GM12892 (cell line): Measurements from ENCODE around the gene SIK2.
A peak's percentile ranks its signal among the peaks of the same experiment; 100 is the strongest.

Experiments used
- DNase-seq: peaks from one replicate; pipeline ENCODE4 v3.0.0; 2011; ENCODE audit not compliant: insufficient read length
- FAIRE-seq: peaks from 2 replicates; lab custom pipeline; 2011; peaks lifted over from hg19 to GRCh38; lab: Jason Lieb, UNC
- POLR2A ChIP-seq: IDR thresholded peaks from 2 replicates; pipeline ENCODE4 v1.6.1; 2011; ENCODE audit warnings: low read depth, low read length, control low read depth
- POLR2AphosphoS5 ChIP-seq: IDR thresholded peaks from 2 replicates; pipeline ENCODE4 v1.6.1; 2011; ENCODE audit warnings: low read depth, low read length, control low read depth
- TAF1 ChIP-seq: IDR thresholded peaks from 2 replicates; pipeline ENCODE4 v1.6.1; 2011; ENCODE audit warnings: low read depth, mild to moderate bottlenecking, control low read depth, low read length, borderline replicate concordance

SIK2 gene

DNA sequence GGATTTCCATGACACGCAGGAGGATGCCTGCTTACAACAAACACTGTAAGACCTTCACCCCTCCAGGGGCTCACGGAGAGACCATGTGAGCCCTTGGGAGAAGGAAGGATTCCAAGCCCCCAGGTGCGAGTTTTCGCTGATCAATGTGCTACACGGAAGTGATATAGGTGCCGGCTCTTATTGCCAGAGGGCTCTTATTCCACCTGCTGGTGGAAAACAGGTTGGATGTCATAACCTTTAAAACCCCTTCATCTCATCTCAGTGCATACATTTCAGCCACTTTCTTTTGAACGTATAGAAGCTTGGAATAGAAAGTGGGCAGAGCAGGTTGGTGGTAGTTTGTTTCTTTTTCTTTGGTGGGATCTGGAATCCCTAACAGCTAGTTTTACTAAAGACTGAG lies 35.9 kb upstream of the SIK2 start:
- no peak for DNase-seq
- TF ChIP-seq POLR2AphosphoS5 (no peak), TAF1 (no peak), POLR2A (no peak)
- no peak for FAIRE-seq

DNA sequence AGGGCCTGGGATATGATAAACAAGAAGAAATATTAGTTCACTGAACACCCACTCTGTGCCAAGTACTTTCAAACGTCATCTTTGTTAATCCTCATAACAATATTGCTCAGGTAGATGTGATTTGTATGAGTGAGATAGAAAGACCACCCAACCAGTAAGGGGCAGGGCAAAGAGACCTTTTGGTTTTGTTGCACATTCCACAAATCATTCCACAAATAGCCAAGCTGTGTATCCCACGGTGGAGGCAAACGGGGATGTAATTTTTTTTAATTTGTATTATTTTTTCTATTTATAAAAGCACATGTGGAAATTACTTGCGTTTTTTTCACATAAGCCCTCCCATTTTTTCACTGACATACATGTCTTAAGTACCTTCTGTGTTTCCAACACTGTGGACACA lies 32.8 kb upstream of the SIK2 start:
- TF ChIP-seq POLR2AphosphoS5 (no peak), TAF1 (no peak), POLR2A (no peak)
- FAIRE-seq, result no peak
- no peak for DNase-seq

DNA sequence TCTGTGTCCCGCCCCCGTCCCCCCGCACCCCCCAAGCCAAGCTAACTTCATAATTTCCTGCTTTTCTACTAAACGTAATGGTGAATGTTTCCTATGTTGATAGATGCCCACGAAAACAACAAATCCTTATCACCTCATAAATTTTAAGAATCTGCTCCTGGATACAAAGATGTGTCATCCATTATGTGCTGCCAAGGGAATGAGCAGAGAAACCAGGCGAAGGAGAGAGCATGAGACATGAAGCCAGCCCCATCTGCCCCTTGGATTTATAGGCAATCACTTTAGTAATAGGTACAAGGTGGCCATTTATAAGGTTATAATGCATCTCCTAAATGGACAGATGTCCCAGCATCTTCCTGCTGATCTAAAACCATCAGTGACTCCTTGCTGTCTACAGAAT lies 31.5 kb upstream of the SIK2 start:
- no peak for DNase-seq
- FAIRE-seq, result peak; percentile 61
- TF ChIP-seq POLR2A (no peak), TAF1 (no peak), POLR2AphosphoS5 (no peak)

DNA sequence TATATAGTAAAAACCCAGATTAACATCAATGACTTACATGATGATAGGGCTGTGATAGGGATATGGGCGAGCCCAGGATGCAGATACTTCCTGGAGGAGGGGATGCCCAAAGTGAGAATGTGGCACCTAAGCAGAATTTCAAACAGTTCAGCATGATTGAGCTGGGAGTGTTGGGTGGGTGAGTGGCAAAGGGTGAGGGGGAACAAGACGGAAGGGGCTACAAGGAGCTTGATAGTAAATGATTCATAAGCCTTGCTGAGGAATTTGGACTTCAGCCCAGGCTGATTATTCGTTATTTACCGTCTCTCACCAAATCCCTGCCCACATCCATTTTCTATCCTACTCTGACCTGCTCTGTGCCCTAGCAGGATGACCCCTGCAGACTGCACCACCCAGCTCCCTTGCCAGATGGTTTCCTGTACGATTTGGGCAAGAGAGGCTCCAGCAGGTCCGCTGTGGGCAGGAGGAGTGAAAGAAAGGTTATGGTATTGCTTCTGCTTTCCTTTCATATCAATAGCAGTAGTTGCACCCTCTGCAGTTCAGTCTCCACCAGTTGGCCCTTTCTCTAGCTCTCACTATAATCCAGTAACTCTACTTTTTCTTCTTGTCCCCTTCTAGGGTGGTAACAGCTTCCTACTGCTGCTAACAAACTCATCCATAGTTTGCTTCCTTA lies 30.3 kb upstream of the SIK2 start:
- FAIRE-seq (peak; percentile 76), DNase-seq (no peak)
- TF ChIP-seq POLR2A (no peak), TAF1 (no peak), POLR2AphosphoS5 (no peak)

GRCh38 chr11:111572581-111572980 lies 29.7 kb upstream of the SIK2 start:
- no peak for TF ChIP-seq POLR2A
- no peak for TF ChIP-seq POLR2AphosphoS5
- TF ChIP-seq TAF1, result no peak

DNA sequence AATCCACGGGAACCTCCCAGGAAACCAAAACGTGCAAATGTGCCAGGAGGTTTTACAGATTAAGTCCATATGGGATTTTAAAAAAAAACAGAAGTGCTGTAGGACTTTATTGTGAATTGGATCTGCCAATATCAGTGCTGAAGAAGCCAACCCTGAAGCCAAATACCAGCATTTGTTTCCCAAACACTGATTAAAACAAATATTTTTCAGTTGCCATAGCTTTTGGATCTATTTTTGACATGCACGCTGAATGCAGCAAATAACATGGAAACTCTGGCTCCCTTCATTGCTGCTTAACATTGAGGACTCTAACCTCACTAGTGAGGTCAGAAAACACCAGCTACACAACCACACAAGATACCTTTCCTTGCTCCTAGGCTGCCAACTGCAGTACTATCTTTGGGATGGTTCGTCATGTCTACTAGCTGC lies 28.4 kb upstream of the SIK2 start:
- peak; percentile 68 for FAIRE-seq
- TF ChIP-seq TAF1 (no peak), POLR2AphosphoS5 (no peak), POLR2A (no peak)
- DNase-seq, result no peak

More at GRCh38 chr11:111572581-111572980, 29.7 kb upstream of the SIK2 start:
- FAIRE-seq (peak; percentile 33), DNase-seq (no peak)

GRCh38 chr11:111574373-111575225 lies 27.6 kb upstream of the SIK2 start:
- TF ChIP-seq POLR2AphosphoS5, result no peak
- TF ChIP-seq TAF1, result no peak
- TF ChIP-seq POLR2A, result no peak
- FAIRE-seq, result peak; percentile 85
- DNase-seq, result no peak

GRCh38 chr11:111575740-111576139 lies 26.5 kb upstream of the SIK2 start:
- TF ChIP-seq POLR2A (no peak), TAF1 (no peak)
- DNase-seq (no peak), FAIRE-seq (no peak)

DNA sequence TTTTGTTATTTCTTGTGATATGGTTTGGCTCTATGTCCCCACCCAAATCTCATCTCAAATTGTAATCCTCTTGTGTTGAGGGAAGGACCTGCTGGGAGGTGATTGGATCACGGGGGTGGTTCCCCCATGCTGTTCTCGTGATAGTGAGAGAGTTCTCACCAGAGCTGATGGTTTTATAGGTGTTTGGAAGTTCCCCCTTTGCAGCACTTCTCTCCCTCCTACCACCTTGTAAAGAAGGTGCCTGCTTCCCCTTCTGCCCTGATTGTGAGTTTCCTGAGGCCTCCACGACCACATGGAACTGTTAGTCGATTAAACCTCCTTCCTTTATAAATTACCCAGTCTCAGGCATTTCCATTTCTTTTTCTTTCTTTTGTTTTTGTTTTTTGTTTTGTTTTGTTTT lies 24.4 kb upstream of the SIK2 start:
- FAIRE-seq, result no peak
- TF ChIP-seq POLR2A (no peak), POLR2AphosphoS5 (no peak), TAF1 (no peak)

GRCh38 chr11:111581341-111581740 lies 20.9 kb upstream of the SIK2 start:
- DNase-seq (no peak), FAIRE-seq (no peak)
- no peak for TF ChIP-seq POLR2AphosphoS5

More for the DNA sequence above, 24.4 kb upstream of the SIK2 start:
- no peak for DNase-seq

GRCh38 chr11:111582163-111582562 lies 20.1 kb upstream of the SIK2 start:
- DNase-seq (no peak), FAIRE-seq (peak; percentile 84)
- TF ChIP-seq TAF1, result no peak
- TF ChIP-seq POLR2AphosphoS5, result no peak
- no peak for TF ChIP-seq POLR2A

- no peak for TF ChIP-seq POLR2AphosphoS5
- TF ChIP-seq TAF1, result no peak
- TF ChIP-seq POLR2A, result no peak
- no peak for FAIRE-seq
Measured at GRCh38 chr11:111582881-111583280, 19.4 kb upstream of the SIK2 start.

DNA sequence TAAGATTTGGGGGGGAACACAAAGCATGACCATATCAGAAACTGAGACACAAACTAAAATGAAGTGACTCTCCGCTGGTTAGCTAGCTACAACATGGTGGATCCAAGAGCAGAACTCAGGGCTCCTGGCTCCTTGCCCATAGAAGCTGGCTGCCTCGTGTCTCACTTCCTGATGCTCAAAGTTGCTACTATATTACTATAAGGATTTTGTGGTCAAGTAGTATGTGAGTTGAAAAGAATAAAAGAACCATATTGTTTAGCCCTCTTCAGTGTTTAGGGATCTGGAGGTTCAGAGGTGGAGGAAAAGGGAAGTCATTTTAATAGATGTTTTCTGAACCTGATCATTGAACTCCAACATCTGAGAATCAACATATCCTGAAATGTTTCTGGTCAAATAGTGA lies 16.9 kb upstream of the SIK2 start:
- TF ChIP-seq POLR2A (no peak), TAF1 (no peak), POLR2AphosphoS5 (no peak)
- no peak for DNase-seq
- no peak for FAIRE-seq

More at GRCh38 chr11:111582881-111583280, 19.4 kb upstream of the SIK2 start:
- no peak for DNase-seq
